Ectodermal cell (in vitro differentiated cells): Measurements from ENCODE around the gene HAND2.

Source experiments
- H3K27ac ChIP-seq: 2 replicates; pipeline ENCODE4 v1.7.0; 2013; ENCODE audit warnings: mild to moderate bottlenecking, low read depth, low read length; ENCODE audit not compliant: insufficient read depth, poor library complexity, severe bottlenecking
- H3K27me3 ChIP-seq: 2 replicates; pipeline ENCODE4 v1.7.0; 2013; ENCODE audit warnings: mild to moderate bottlenecking, low read length; ENCODE audit not compliant: insufficient read depth, control insufficient read depth, poor library complexity, severe bottlenecking
- H3K36me3 ChIP-seq: one replicate; pipeline ENCODE4 v1.7.0; 2013; ENCODE audit warnings: low read length; ENCODE audit not compliant: control insufficient read depth, insufficient read depth
- H3K4me1 ChIP-seq: one replicate; pipeline ENCODE4 v1.7.0; 2013; ENCODE audit warnings: low read length; ENCODE audit not compliant: control insufficient read depth, insufficient read depth
- H3K4me3 ChIP-seq: 2 replicates; pipeline ENCODE4 v1.7.0; 2013; ENCODE audit warnings: low read depth, low read length, control low read depth; ENCODE audit not compliant: insufficient read depth
- H3K9me3 ChIP-seq: 2 replicates; pipeline ENCODE4 v1.7.0; 2013; ENCODE audit warnings: mild to moderate bottlenecking, low read length, moderate library complexity; ENCODE audit not compliant: control insufficient read depth
- WGBS, 2 experiments: methylation state at CpG; one replicate each; pipeline ENCODE4 v1.1.7; 2013; ENCODE audit warnings: missing lambda C conversion rate in 2 of 2; 5-methylcytosine and 5-hydroxymethylcytosine counted together

The HAND2 gene

DNA sequence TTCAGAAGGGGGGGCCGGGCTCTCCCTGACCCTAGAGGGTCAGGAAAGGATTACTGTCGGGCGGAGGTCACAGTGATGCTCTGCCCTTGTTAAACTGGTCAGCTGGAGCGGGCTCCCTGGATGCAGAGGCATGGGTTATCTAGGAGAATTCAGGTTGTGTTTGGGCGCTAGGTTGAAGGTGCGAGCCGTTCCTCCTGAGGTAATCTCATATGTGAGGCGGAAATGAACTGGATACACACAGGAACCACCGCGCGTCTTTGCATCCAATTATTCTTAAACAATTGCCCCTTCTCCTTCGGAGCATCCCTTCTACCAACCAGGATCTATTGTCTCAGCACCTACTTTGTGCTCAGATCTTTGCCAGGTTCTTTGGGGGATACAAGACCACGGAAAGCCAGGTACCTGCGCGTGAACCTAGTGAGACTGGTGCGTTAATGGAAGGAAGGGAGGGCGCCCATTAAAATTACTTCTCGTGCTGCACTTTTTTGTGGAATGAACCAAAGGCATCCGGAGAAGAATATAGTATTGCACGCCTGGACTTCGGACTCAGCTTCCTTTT is 28.4 kb downstream of the HAND2 start:
- Histone ChIP-seq H3K4me1 (no peaks in the 10 kb centered on the region), H3K9me3 (no peaks in the 10 kb centered on the region), H3K27me3 (peaks cover 54% of the 10 kb centered on the region), H3K4me3 (no peak overlapping the region), H3K27ac (no peak overlapping the region), H3K36me3 (no peaks in the 10 kb centered on the region)
- 90 to 93% methylated on average over 21 of the region's 21 CpGs for WGBS, 2 experiments

DNA sequence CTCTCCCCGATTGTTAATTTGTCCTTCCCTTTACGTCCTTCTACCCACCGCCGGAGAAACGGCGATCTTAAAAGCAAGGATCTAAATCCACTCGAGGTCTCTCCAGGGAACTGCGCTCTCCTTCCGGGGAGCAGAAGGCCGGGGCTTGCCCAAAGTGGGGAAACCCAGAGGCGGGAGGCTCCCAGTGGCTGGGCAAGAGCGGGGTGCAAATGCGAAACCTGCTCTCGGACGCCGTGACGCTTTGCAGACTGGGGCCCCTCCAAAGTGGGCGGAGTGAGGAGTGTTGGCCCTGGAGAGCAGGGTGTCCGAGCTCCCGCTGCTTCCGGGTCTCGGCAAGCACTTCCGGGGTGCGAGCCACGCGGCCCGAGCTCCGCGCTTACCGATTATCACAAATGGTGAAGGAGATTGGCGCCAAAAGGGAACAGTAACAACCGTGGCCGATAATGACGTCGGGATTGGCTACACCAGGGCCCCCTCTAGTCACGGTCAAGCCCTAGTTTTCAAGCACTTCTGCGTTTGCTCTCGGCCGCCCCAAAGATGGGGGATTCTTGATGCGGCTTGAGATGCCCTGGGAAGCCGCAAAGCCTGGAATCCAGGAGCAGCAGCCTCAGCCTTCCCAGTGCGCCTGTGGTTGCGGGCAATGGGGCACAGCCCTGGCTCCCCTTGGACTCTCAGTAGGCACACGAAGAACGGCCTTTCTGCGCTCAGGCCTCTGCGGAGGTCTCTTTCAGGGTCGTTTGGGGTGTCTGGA is 29.0 kb downstream of the HAND2 start:
- Histone ChIP-seq H3K9me3 (no peaks in the 10 kb centered on the region), H3K27me3 (peaks cover 47% of the 10 kb centered on the region), H3K36me3 (no peaks in the 10 kb centered on the region), H3K27ac (no peak overlapping the region), H3K4me1 (no peaks in the 10 kb centered on the region), H3K4me3 (no peak overlapping the region)
- WGBS, 2 experiments = 89 to 91% methylated on average over 48 of the region's 48 CpGs

- Histone ChIP-seq H3K27ac (no peak overlapping the region), H3K4me3 (no peak overlapping the region), H3K27me3 (peaks cover 42% of the 10 kb centered on the region), H3K4me1 (no peaks in the 10 kb centered on the region), H3K9me3 (no peaks in the 10 kb centered on the region), H3K36me3 (no peaks in the 10 kb centered on the region)
- 87 to 89% methylated on average over 38 of the region's 38 CpGs for WGBS, 2 experiments
These were observed 30.1 kb downstream of the HAND2 start for GRCh38 chr4:173499658-173500535.

DNA sequence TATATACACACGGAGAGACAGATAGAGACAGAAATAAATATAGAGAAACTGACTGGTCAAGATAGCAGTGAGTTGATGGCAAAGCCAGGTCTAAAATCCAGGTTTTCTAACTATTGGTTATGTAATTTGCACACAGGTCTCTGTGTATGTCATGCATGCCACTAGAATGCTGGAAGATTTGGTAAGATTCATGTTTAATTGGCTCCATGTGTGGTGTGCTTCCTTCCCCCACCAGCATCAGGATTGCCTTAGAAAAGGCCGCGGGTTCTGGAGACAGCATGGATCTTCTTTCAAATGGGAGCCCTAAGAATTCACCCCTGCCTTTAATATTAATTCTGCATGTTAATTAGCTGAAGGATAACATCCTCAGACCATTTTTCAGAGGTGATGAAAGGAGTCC is 31.3 kb downstream of the HAND2 start:
- no peak overlapping the region for H3K27ac ChIP-seq
- H3K4me1 ChIP-seq = no peaks in the 10 kb centered on the region
- H3K4me3 ChIP-seq = no peak overlapping the region
- H3K9me3 ChIP-seq = no peaks in the 10 kb centered on the region
- no peaks in the 10 kb centered on the region for H3K36me3 ChIP-seq
- H3K27me3 ChIP-seq = peaks cover 42% of the 10 kb centered on the region
- 95 to 97% methylated on average over 3 of the region's 3 CpGs for WGBS, 2 experiments

DNA sequence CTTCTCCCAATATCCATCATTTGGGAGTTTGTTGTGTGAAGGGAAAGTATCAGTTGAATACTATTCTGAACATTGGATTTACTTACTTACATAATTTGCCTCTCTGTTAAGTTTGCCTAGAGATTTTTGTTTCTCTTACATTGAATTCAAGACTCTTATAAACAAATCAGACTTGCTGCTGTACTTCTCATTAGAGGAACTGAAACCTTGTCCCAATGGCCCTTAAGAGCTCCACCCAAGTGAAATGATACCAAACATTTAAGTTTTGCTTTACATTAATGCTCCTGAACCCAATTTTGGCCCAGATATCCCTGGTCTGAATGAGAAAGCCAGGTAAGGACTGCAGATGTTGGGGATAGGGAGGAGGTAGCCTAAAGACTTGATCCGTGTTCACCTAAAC is 32.0 kb downstream of the HAND2 start:
- 82 to 94% methylated on average over 1 of the region's 1 CpG for WGBS, 2 experiments
- Histone ChIP-seq H3K36me3 (no peaks in the 10 kb centered on the region), H3K4me3 (no peak overlapping the region), H3K4me1 (no peaks in the 10 kb centered on the region), H3K9me3 (no peaks in the 10 kb centered on the region), H3K27me3 (peaks cover 42% of the 10 kb centered on the region), H3K27ac (no peak overlapping the region)

GRCh38 chr4:173494013-173494970 is 35.7 kb downstream of the HAND2 start:
- no peaks in the 10 kb centered on the region for H3K9me3 ChIP-seq
- peak overlapping the region; percentile 23 for H3K4me3 ChIP-seq
- H3K27ac ChIP-seq = no peak overlapping the region
- peaks cover 27% of the 10 kb centered on the region for H3K27me3 ChIP-seq
- 28% methylated on average over 40 of the region's 40 CpGs for WGBS, 2 experiments
- no peaks in the 10 kb centered on the region for H3K4me1 ChIP-seq
- H3K36me3 ChIP-seq = no peaks in the 10 kb centered on the region

GRCh38 chr4:173493041-173493440 is 37.0 kb downstream of the HAND2 start:
- Histone ChIP-seq H3K27me3 (peaks cover 27% of the 10 kb centered on the region), H3K9me3 (no peaks in the 10 kb centered on the region), H3K4me3 (no peak overlapping the region), H3K27ac (no peak overlapping the region), H3K36me3 (no peaks in the 10 kb centered on the region), H3K4me1 (no peaks in the 10 kb centered on the region)
- WGBS, 2 experiments = 77 to 98% methylated on average over 4 of the region's 4 CpGs

DNA sequence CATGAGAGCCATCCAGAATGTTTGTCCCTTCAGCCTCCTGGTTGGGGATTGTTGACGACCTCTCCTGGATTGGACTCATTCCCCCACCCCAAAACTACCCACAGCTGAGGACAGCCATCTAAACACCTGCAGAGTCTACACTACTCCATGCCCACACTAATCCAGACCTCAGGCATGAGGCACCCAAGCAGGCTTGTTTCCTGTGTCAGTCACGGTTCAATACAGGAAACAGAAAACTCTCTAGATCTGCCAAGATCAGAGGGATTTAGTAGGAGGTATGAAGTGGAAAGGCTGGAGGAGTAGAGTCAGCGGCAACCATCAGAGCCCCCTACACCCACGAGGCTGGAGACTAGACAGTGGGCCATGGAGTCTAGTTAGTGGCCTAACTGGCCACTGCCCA is 37.7 kb downstream of the HAND2 start:
- H3K27me3 ChIP-seq = peaks cover 27% of the 10 kb centered on the region
- no peak overlapping the region for H3K4me3 ChIP-seq
- no peak overlapping the region for H3K27ac ChIP-seq
- H3K9me3 ChIP-seq = no peaks in the 10 kb centered on the region
- 92 to 100% methylated on average over 4 of the region's 4 CpGs for WGBS, 2 experiments
- no peaks in the 10 kb centered on the region for H3K4me1 ChIP-seq
- no peaks in the 10 kb centered on the region for H3K36me3 ChIP-seq

DNA sequence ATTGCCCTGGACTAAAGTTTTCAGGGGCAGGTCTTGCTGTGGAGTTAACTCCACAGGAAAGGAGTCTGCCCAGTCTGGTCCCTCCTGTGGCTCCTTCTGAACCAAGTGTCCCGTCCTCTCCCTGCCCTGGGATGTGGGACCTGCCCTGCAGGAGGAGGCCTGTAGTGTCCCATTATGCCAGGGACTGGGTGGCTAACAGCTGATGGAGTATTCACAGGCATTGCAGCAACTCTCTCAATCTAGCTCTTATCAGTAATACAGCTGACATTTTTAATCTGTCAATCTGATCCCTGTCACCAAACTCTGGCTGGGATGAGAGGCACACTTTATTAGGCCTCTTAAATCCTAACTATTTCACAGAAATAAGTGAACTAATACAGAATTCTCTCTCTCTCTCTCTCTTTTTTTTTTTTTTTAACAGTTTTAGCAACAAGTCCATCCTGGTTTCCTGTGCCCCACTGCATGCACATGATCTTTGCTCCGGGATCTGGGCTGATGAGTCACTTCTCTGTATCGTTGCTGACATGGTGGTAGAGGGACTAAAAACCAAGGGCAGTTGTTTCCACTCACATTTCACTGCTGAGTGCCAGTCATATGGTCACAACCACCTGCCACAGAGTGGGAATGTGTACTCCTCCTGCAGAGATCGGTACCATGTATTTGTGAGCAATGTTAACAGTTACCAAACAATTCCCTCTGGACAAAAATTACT is 39.1 kb downstream of the HAND2 start:
- H3K4me1 ChIP-seq = no peaks in the 10 kb centered on the region
- 75 to 79% methylated on average over 4 of the region's 4 CpGs for WGBS, 2 experiments
- H3K27me3 ChIP-seq = peaks cover 27% of the 10 kb centered on the region
- H3K36me3 ChIP-seq = no peaks in the 10 kb centered on the region
- H3K4me3 ChIP-seq = no peak overlapping the region
- H3K27ac ChIP-seq = no peak overlapping the region
- H3K9me3 ChIP-seq = no peaks in the 10 kb centered on the region
